OCI-LY3 (cell line): ENCODE results near the gene TRMT11.

Source experiments
- CTCF ChIP-seq: fragments of 200-600, 300-600 bp; sonication (generic); IDR thresholded peaks from 2 replicates; pipeline ENCODE4 v1.5.1; 2014; ENCODE audit warnings: antibody characterized with exemption, low read length, low read depth
- EZH2phosphoT487 ChIP-seq: fragments of 200-600 bp; shearing (Covaris generic); IDR thresholded peaks from 2 replicates; pipeline ENCODE4 v1.6.1; 2018; ENCODE audit warnings: antibody characterized with exemption, mixed run types, low read depth

GRCh38 chr6:125994670-125995488 lies 8.5 kb downstream of the TRMT11 start:
- TF ChIP-seq CTCF (no peak), EZH2phosphoT487 (no peak)
